ENCODE results near the gene GGCT.

Gene GGCT

DNA sequence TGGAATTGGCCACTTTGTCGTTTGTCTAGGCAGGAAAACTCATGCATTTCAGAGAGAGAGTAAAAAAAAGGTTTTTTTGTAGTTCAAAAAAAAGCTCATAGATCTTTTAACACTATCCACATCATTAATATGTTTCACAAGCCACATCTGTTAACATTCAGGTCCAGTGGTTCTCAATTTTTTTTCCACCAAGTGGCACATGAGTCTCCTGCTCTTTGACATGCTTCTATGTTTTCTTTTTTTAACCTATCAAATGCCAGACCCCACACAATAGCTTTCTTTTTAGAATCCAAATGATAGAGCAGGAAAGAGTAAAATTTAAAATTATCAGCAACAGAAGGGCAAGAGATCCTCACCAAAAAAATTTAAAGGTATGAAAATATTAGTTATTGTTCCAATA lies 46.3 kb downstream of the GGCT start:
- no peak overlapping the region for H3K4me3 ChIP-seq (ENCODE audit: low read depth, low read length)
- TF ChIP-seq, protein P1, sequence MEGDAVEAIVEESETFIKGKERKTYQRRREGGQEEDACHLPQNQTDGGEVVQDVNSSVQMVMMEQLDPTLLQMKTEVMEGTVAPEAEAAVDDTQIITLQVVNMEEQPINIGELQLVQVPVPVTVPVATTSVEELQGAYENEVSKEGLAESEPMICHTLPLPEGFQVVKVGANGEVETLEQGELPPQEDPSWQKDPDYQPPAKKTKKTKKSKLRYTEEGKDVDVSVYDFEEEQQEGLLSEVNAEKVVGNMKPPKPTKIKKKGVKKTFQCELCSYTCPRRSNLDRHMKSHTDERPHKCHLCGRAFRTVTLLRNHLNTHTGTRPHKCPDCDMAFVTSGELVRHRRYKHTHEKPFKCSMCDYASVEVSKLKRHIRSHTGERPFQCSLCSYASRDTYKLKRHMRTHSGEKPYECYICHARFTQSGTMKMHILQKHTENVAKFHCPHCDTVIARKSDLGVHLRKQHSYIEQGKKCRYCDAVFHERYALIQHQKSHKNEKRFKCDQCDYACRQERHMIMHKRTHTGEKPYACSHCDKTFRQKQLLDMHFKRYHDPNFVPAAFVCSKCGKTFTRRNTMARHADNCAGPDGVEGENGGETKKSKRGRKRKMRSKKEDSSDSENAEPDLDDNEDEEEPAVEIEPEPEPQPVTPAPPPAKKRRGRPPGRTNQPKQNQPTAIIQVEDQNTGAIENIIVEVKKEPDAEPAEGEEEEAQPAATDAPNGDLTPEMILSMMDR (IDR thresholded peaks at IDR 0.05; ENCODE audit: low read depth, low read length): no peak

DNA sequence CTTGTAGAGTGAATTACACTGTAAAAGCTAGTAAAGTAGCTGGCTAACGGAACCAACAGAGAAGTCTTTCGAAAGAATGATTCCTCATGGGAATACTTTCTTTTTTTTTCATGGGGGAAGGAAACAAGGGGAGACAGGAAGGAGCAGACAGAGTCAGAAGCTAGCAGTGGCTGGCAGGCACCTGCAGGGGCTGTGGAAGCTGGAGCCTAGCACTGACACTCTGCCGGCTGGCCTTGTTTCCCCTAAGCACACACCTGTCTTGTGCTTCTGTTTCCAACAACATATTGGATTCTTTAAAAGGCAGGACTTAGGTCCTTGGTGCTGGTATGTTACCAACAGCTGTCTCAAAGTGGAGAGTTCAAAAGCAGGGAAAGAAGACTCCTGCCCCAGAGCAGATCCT lies 50.7 kb downstream of the GGCT start:
- TF ChIP-seq, protein P1 (IDR thresholded peaks at IDR 0.05; ENCODE audit: low read depth, low read length): no peak
- no peak overlapping the region for H3K4me3 ChIP-seq (ENCODE audit: low read depth, low read length)

DNA sequence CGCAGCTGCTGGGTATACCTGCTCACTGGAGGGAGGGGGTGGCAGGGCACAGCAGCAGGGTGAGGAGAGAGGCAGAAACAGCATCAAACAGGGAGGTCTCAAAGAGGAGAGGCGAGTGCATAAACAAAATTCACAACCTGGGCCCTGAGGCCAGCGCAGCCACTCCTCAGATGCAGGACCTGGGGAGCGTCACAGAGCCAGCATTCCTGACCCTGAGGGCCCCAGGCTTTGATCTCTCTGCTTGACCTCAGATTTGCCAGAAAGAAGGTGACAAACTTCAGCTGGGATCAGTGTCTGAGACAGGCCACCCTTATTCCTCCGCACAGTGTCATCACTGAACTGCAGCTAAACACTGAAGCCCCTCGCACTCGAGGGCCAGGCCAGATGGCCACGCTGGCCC lies 51.6 kb downstream of the GGCT start:
- TF ChIP-seq, protein P1 (IDR thresholded peaks at IDR 0.05; ENCODE audit: low read depth, low read length): no peak
- H3K4me3 ChIP-seq (ENCODE audit: low read depth, low read length): no peak overlapping the region

DNA sequence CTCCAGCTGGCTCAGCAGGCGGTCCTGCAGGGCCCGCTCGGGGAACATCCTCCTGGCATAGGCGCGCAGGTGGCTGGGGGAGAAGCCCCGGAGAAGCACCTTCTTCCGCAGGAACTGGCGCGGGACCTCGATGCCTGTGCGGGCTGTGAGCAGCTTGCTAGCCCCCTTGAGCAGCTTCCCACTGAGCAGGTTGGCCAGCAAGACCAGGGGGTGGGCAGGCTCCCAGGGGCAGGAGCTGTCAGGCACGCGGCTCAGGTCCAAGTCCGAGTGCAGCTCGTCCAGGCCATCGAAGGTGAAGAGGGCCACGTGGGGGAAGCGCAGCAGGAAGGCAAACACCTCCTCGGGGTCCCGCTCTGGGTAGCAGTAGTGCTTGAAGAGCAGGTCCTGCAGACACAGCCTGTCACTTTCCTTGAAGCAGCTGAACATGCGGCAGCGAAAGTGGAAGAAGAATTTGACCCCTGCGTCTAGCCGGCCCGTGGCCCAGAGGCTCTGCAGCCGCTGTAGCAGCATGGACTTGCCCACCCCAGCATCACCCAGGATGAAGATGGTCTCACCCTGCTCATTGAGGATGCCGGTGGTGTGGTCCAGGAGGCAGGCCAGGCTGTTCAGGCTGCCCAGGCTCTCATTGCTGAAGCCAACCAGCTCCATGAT lies 52.2 kb downstream of the GGCT start:
- no peak overlapping the region for H3K4me3 ChIP-seq (ENCODE audit: low read depth, low read length)
- TF ChIP-seq, protein P1 (IDR thresholded peaks at IDR 0.05; ENCODE audit: low read depth, low read length): no peak

DNA sequence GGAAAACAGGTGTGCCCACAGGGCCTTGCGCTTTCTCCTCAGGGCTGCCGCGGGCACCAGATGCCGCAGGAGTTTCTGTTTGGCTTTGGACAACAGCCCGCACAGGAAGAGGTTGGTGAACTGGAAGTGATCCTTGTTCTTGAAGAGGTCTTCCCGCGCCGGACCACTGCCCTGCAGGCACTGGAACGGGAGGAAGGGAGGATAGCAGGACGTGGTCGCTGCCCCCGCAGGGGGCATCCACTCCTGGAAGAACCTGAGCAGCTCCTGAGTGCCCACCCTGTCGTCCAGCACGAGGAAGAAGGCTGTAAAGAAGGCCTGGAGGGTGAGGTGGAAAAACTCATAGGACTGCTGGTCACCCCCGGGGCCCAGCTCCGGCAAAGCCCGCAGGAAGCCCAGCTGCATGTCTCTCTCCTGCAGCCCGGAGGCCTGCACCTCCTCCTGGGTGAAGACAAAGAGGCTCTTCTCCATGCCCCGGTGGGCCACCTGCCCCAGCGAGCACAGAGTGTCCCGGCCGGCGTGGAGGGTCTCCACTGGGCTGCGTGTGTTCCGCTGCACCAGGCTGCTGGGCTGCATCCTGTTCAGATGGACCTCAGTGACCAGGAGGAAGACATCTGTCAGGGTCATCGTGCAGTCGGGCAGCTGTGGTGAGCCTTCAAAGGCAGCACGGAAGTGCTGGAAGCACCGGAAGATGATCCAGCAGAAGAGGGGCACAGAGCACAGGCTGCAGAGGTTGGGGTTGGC lies 52.9 kb downstream of the GGCT start:
- H3K4me3 ChIP-seq (ENCODE audit: low read depth, low read length): no peak overlapping the region

DNA sequence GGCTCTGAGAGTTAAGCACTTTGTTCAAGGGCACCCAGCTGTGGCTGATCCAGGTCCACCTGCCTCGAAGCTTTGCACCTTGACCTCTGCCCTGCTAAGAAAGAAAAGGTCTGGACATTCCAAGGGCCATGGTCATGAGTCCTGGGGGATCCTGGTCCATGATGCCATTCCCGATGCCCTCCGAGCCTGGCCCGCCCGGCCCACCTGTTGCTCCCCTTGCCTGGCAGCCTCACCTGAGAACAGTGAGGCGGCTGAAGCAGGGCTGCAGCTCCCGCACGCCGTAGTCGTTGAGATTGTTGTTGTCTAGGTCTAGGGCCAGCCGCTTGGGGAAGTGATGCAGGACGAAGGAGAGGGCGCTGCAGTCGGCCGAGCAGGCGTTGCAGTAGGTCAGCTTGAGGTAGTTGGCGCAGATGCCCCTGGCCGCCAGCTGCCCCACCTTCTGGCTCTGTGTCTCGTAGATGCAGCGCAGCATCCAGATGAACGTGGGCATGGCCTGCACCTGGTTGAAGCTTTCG lies 53.6 kb downstream of the GGCT start:
- H3K4me3 ChIP-seq (ENCODE audit: low read depth, low read length): no peak overlapping the region
- TF ChIP-seq, protein P1 (IDR thresholded peaks at IDR 0.05; ENCODE audit: low read depth, low read length): no peak

More for the DNA sequence above, 52.9 kb downstream of the GGCT start:
- TF ChIP-seq, protein P1 (IDR thresholded peaks at IDR 0.05; ENCODE audit: low read depth, low read length): no peak

Data from WI38 (cell line).